Stomach smooth muscle (tissue), 2 donors: ENCODE measurements around the gene MIX23.

Source experiments
- H3K27ac ChIP-seq: one replicate; pipeline ENCODE4 v1.7.0; 2013; ENCODE audit warnings: mild to moderate bottlenecking, low read length, inconsistent platforms
- H3K27me3 ChIP-seq, 2 donors: one replicate each; pipeline ENCODE4 v1.7.0; 2013; ENCODE audit warnings: low read length in 2 of 2; ENCODE audit not compliant: insufficient read depth in 2 of 2, control insufficient read depth in 1 of 2
- H3K36me3 ChIP-seq, 2 donors: one replicate each; pipeline ENCODE4 v1.7.0; 2013; ENCODE audit warnings: low read length in 2 of 2; ENCODE audit not compliant: control insufficient read depth in 2 of 2, insufficient read depth in 2 of 2
- H3K4me1 ChIP-seq: one replicate; pipeline ENCODE4 v1.7.0; 2013; ENCODE audit warnings: low read length; ENCODE audit not compliant: control insufficient read depth, insufficient read depth
- H3K4me3 ChIP-seq, 2 donors: one replicate each; pipeline ENCODE4 v1.7.0; 2013; ENCODE audit warnings: low read length in 2 of 2
- H3K9ac ChIP-seq, 2 donors: one replicate each; pipeline ENCODE4 v1.7.0; 2013; ENCODE audit warnings: low read length in 2 of 2, mild to moderate bottlenecking in 1 of 2
- H3K9me3 ChIP-seq, 2 donors: one replicate each; pipeline ENCODE4 v1.7.0; 2013; ENCODE audit warnings: low read length in 2 of 2; ENCODE audit not compliant: control insufficient read depth in 2 of 2
- donor health status: healthy.
- donor health status: Pancreatic carcinoma.

The MIX23 gene

GRCh38 chr3:122316368-122316767 lies 66.7 kb downstream of the MIX23 start:
- no peak overlapping the region for H3K27ac ChIP-seq
- H3K27me3 ChIP-seq = no peaks in the 10 kb centered on the region
- H3K4me3 ChIP-seq = no peak overlapping the region
- H3K9me3 ChIP-seq = peaks cover 0 to 3% of the 10 kb centered on the region in 2 donors
- H3K4me1 ChIP-seq = no peaks in the 10 kb centered on the region
- no peaks in the 10 kb centered on the region for H3K36me3 ChIP-seq
- H3K9ac ChIP-seq = no peak overlapping the region

DNA sequence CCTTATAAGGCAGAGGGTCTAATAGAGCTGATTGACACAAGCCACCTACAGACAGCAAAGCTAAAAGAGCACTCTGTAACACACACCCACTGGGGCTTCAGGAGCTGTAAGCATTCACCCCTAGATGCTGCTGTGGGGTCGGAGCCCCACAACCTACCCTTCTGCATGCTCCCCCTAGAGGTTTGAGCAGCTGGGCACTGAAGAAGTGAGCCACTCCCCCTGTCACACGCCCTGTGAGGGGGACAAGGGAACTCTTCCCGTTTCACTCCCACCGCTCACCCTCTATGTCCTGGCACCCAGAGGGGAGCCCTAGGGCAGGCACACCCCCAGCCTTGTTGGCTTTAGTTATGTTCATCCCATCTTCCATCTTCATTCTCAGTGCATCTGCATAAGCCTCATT lies 67.4 kb downstream of the MIX23 start:
- H3K9ac ChIP-seq = no peak overlapping the region
- no peaks in the 10 kb centered on the region for H3K27me3 ChIP-seq
- no peaks in the 10 kb centered on the region for H3K36me3 ChIP-seq
- no peaks in the 10 kb centered on the region for H3K9me3 ChIP-seq
- H3K4me3 ChIP-seq = no peak overlapping the region
- no peaks in the 10 kb centered on the region for H3K4me1 ChIP-seq
- H3K27ac ChIP-seq = no peak overlapping the region

GRCh38 chr3:122314228-122314876 lies 68.7 kb downstream of the MIX23 start:
- no peak overlapping the region for H3K27ac ChIP-seq
- H3K27me3 ChIP-seq = no peaks in the 10 kb centered on the region
- H3K9ac ChIP-seq = no peak overlapping the region
- H3K4me3 ChIP-seq = no peak overlapping the region
- H3K9me3 ChIP-seq = no peaks in the 10 kb centered on the region
- no peaks in the 10 kb centered on the region for H3K4me1 ChIP-seq
- H3K36me3 ChIP-seq = no peaks in the 10 kb centered on the region

GRCh38 chr3:122313281-122313680 lies 69.8 kb downstream of the MIX23 start:
- no peak overlapping the region for H3K9ac ChIP-seq
- no peaks in the 10 kb centered on the region for H3K36me3 ChIP-seq
- H3K4me3 ChIP-seq = no peak overlapping the region
- H3K4me1 ChIP-seq = no peaks in the 10 kb centered on the region
- no peaks in the 10 kb centered on the region for H3K27me3 ChIP-seq
- H3K9me3 ChIP-seq = no peaks in the 10 kb centered on the region
- H3K27ac ChIP-seq = no peak overlapping the region

DNA sequence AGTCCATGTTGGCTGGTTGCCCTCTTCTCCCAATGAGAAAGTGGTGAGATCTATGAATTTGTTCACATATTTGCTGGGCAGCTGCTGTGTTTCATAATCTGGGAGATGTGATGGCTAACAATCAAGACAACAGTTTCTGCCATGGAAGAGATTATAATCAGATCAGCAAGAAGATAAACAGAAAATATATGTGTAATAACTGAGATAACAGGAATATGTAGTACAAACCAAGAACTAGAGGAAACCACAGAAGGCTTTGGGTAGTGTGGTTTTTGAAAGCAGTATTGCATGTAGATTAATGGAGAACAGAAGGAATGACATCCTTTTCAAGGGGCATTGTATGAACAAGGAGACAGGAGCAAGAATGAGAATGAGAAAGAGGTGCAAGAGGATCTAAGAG lies 70.2 kb downstream of the MIX23 start:
- Histone ChIP-seq H3K27me3 (no peaks in the 10 kb centered on the region), H3K4me3 (no peak overlapping the region), H3K9ac (no peak overlapping the region), H3K36me3 (no peaks in the 10 kb centered on the region), H3K9me3 (no peaks in the 10 kb centered on the region), H3K4me1 (no peaks in the 10 kb centered on the region), H3K27ac (no peak overlapping the region)

DNA sequence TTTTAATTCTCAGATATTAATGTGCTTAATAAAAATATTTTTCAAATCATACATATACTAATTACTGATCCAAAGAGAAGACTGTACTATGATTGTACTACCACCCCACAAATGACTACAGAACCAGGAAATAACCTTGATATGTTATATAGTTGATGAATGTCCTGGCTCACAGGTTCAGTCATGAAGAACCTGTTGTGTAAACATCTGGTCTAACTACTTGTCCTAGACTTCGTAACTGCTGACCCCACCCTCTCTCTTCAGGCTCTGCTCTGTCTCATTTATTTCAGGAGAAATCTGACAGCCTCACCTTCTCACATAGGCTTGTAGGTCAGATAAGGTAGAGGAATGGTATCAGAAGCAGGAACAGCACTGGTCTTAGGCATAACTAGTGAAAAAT lies 72.7 kb downstream of the MIX23 start:
- Histone ChIP-seq H3K4me1 (no peaks in the 10 kb centered on the region), H3K27ac (no peak overlapping the region), H3K36me3 (no peaks in the 10 kb centered on the region), H3K27me3 (no peaks in the 10 kb centered on the region), H3K9me3 (no peaks in the 10 kb centered on the region), H3K4me3 (no peak overlapping the region), H3K9ac (no peak overlapping the region)
